PC-9 (cell line): ENCODE measurements around the gene SMIM36. TPM values are rescaled to one million over a fixed set of nuclear protein-coding genes. Genes with fewer than 3 reads are reported as not detected.

ENCODE experiments used
- BruUV-seq: library from RNA; stranded (reverse); fragments of 400-500 nt; replicated peaks from 2 replicates; lab custom pipeline; 2021; lab: Mats Ljungman, UMichigan
- CTCF ChIA-PET: fragments of 300-600 bp; sonication (Branson Sonifier 250); formaldehyde crosslinking; loops from one replicate; lab custom pipeline; 2022; ENCODE audit warnings: antibody characterized with exemption; lab: Charles Lee
- POLR2A ChIA-PET: fragments of 300-600 bp; sonication (Branson Sonifier 250); formaldehyde crosslinking; loops from one replicate; lab custom pipeline; 2022; ENCODE audit warnings: antibody characterized with exemption; ENCODE audit not compliant: unreplicated experiment; lab: Charles Lee
- DNase-seq, 2 experiments: peaks; one replicate each; pipeline versions ENCODE4 v3.0.0 to v3.0.0-alpha.2; 2015 to 2022; ENCODE audit warnings: mixed read lengths in 1 of 2
- H2AFZ ChIP-seq: fragments of 200-600 bp; sonication (generic); 2 replicates; pipeline ENCODE4 v1.8.1; 2017; ENCODE audit warnings: antibody characterized with exemption
- H3F3A ChIP-seq: fragments of 200-600 bp; sonication (generic); 2 replicates; pipeline ENCODE4 v1.8.1; 2017; ENCODE audit warnings: antibody characterized with exemption, mild to moderate bottlenecking, low read depth; ENCODE audit not compliant: insufficient read depth
- H3K27ac ChIP-seq: fragments of 200-600 bp; sonication (generic); 2 replicates; pipeline ENCODE4 v1.6.1; 2016; ENCODE audit warnings: mixed run types
- H3K27me3 ChIP-seq: fragments of 200-600 bp; sonication (generic); 2 replicates; pipeline ENCODE4 v1.6.1; 2016; ENCODE audit warnings: low read depth, mixed run types; ENCODE audit not compliant: insufficient read depth
- H3K36me3 ChIP-seq: fragments of 200-600 bp; sonication (generic); 2 replicates; pipeline ENCODE4 v1.6.1; 2016; ENCODE audit warnings: low read depth, mixed run types
- H3K4me1 ChIP-seq: fragments of 200-600 bp; sonication (generic); replicated peaks from 2 replicates; pipeline ENCODE4 v1.6.1; 2016; ENCODE audit warnings: mixed run types; ENCODE audit not compliant: insufficient read depth
- H3K4me2 ChIP-seq: fragments of 200-600 bp; sonication (generic); 2 replicates; pipeline ENCODE4 v1.6.1; 2017; ENCODE audit warnings: mixed run types
- H3K4me3 ChIP-seq: fragments of 200-600 bp; sonication (generic); 2 replicates; pipeline ENCODE4 v1.6.1; 2016; ENCODE audit warnings: mixed run types
- H3K79me2 ChIP-seq: fragments of 200-600 bp; sonication (generic); 2 replicates; pipeline ENCODE4 v1.6.1; 2017; ENCODE audit warnings: low read depth, mixed run types
- H3K9me2 ChIP-seq: fragments of 200-600 bp; sonication (generic); 2 replicates; pipeline ENCODE4 v1.8.1; 2017; ENCODE audit warnings: mild to moderate bottlenecking; ENCODE audit not compliant: insufficient read depth
- H3K9me3 ChIP-seq: fragments of 200-600 bp; sonication (generic); 2 replicates; pipeline ENCODE4 v1.8.1; 2016; ENCODE audit warnings: low read depth; ENCODE audit not compliant: insufficient read depth
- H4K20me1 ChIP-seq: fragments of 200-600 bp; sonication (generic); 2 replicates; pipeline ENCODE4 v1.8.1; 2017; ENCODE audit not compliant: insufficient read depth
- EZH2 ChIP-seq: fragments of 200-600 bp; sonication (generic); IDR thresholded peaks from 2 replicates; pipeline ENCODE4 v1.8.0; 2017; ENCODE audit warnings: antibody characterized with exemption, low read depth
- intact Hi-C: fragments of 100-400 bp; cut with micrococcal nuclease; formaldehyde crosslinking; loops from one replicate; pipeline ENCODE4 v1.10.0; 2022; ENCODE audit not compliant: unreplicated experiment
- total RNA-seq: library from RNA; stranded (reverse); gene quantifications from 2 replicates; pipeline ENCODE4 v1.2.3, GENCODE V29; 2021
- TF ChIP-seq, protein P1 (sequence below): fragments of 200-600 bp; sonication (generic); conservative IDR thresholded peaks from 2 replicates; pipeline ENCODE4 v1.6.1; 2017; ENCODE audit warnings: mixed run types, antibody characterized with exemption, mild to moderate bottlenecking, moderate library complexity

Gene SMIM36
- total RNA-seq, 1 experiment from 2014 or later, result not detected

DNA sequence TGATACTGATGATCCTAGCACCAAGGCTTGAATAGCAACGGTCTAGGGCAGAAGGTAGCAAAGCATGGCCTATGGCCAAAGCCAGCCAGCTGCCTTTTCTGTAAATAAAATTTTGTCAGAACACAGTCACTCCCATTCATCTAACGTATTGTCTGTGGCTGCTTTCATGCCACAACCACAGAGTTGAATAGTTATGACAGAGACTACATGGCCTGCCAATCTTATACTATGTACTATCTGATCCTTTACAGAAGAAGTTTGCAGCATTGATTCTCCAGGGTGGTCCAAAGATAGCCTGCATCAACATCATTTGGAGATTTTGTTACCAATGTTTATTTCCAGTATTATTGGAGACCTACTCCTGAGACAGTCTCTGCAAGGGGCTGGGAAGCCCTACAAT, 69.7 kb downstream of the SMIM36 start:
- H3K36me3 ChIP-seq, result no peaks in the 10 kb centered on the region
- no peak overlapping the region for H3K27ac ChIP-seq
- TF ChIP-seq, protein P1, sequence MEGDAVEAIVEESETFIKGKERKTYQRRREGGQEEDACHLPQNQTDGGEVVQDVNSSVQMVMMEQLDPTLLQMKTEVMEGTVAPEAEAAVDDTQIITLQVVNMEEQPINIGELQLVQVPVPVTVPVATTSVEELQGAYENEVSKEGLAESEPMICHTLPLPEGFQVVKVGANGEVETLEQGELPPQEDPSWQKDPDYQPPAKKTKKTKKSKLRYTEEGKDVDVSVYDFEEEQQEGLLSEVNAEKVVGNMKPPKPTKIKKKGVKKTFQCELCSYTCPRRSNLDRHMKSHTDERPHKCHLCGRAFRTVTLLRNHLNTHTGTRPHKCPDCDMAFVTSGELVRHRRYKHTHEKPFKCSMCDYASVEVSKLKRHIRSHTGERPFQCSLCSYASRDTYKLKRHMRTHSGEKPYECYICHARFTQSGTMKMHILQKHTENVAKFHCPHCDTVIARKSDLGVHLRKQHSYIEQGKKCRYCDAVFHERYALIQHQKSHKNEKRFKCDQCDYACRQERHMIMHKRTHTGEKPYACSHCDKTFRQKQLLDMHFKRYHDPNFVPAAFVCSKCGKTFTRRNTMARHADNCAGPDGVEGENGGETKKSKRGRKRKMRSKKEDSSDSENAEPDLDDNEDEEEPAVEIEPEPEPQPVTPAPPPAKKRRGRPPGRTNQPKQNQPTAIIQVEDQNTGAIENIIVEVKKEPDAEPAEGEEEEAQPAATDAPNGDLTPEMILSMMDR, result no peak
- TF ChIP-seq EZH2, result no peak
- no peaks in the 10 kb centered on the region for H3K9me3 ChIP-seq
- ChIA-PET CTCF (no interaction called here), POLR2A (no interaction called here)
- peaks cover 28% of the 10 kb centered on the region for H3K4me1 ChIP-seq
- no peak overlapping the region for H3K4me3 ChIP-seq
- H2AFZ ChIP-seq, result no peak overlapping the region
- H3K4me2 ChIP-seq, result no peak overlapping the region
- intact Hi-C loops, result no loop called here
- H3K9me2 ChIP-seq, result no peaks in the 10 kb centered on the region
- BruUV-seq, result no TSS peak
- no peak for DNase-seq
- H3K27me3 ChIP-seq, result no peaks in the 10 kb centered on the region
- no peaks in the 10 kb centered on the region for H4K20me1 ChIP-seq
- peaks cover 5% of the 10 kb centered on the region for H3F3A ChIP-seq
- no peaks in the 10 kb centered on the region for H3K79me2 ChIP-seq

DNA sequence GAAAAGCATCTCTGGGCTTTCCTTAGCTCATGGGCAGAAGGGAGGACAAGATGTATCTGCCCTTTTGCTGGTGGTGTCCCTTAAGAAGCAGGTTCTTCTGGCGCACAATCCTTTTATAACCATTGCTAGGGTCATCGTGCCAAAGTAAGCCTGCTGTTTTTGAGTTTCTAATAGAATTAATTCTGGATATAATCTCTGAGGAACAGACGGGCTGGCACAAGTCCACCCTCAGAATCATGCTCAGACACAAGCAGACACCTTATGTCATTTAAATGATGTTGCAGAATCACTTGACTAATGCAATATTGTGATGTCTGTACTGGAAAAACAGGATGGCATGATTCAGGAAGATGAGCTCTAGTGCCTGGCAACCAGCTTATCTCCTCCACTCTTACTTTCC, 70.9 kb downstream of the SMIM36 start:
- ChIA-PET CTCF (no interaction called here), POLR2A (no interaction called here)
- H3K27ac ChIP-seq, result no peak overlapping the region

GRCh38 chr17:55437159-55437605, 74.1 kb downstream of the SMIM36 start:
- Histone ChIP-seq H3K4me3 (no peak overlapping the region), H3F3A (peaks cover 40% of the 10 kb centered on the region), H3K27me3 (no peaks in the 10 kb centered on the region), H3K79me2 (no peaks in the 10 kb centered on the region), H3K27ac (no peak overlapping the region), H2AFZ (no peak overlapping the region), H3K4me1 (peaks cover 48% of the 10 kb centered on the region), H3K9me3 (no peaks in the 10 kb centered on the region), H3K9me2 (no peaks in the 10 kb centered on the region), H4K20me1 (no peaks in the 10 kb centered on the region), H3K4me2 (no peak overlapping the region), H3K36me3 (no peaks in the 10 kb centered on the region)
- ChIA-PET POLR2A (no interaction called here), CTCF (no interaction called here)
- no peak for DNase-seq
- BruUV-seq, result no TSS peak
- intact Hi-C loops, result no loop called here
- no peak for TF ChIP-seq EZH2
- TF ChIP-seq, protein P1, result no peak

More for the DNA sequence above, 70.9 kb downstream of the SMIM36 start:
- no peaks in the 10 kb centered on the region for H3K79me2 ChIP-seq
- intact Hi-C loops, result no loop called here
- H3K36me3 ChIP-seq, result no peaks in the 10 kb centered on the region
- H3K4me2 ChIP-seq, result no peak overlapping the region
- TF ChIP-seq, protein P1, result no peak
- no peak for TF ChIP-seq EZH2
- H4K20me1 ChIP-seq, result no peaks in the 10 kb centered on the region
- peaks cover 17% of the 10 kb centered on the region for H3F3A ChIP-seq
- BruUV-seq, result no TSS peak
- H3K4me3 ChIP-seq, result no peak overlapping the region
- no peaks in the 10 kb centered on the region for H3K9me2 ChIP-seq
- H3K4me1 ChIP-seq, result peaks cover 38% of the 10 kb centered on the region
- H2AFZ ChIP-seq, result no peak overlapping the region
- DNase-seq, result no peak
- no peaks in the 10 kb centered on the region for H3K27me3 ChIP-seq
- H3K9me3 ChIP-seq, result no peaks in the 10 kb centered on the region
